Ramos (cell line): ENCODE data around the gene CADPS2.
"Not testable (repeated sequence)": the region's sequence is repeated elsewhere in the genome, so short reads cannot be mapped to it uniquely, and the experiment has no call there.

Experiments used
- in situ Hi-C: fragments of 300-500 bp; cut with MboI; formaldehyde crosslinking; loops from one replicate; pipeline ENCODE4 v1.14.3; 2022; ENCODE audit warnings: low sequenced_read_pairs; ENCODE audit not compliant: unreplicated experiment

Gene CADPS2

GRCh38 chr7:122858320-122858719 lies 27.9 kb downstream of the CADPS2 start:
- in situ Hi-C loops, result no loop called here

GRCh38 chr7:122850528-122850927 lies 35.7 kb downstream of the CADPS2 start:
- in situ Hi-C loops, result no loop called here

- in situ Hi-C loops, result no loop called here
Observed at GRCh38 chr7:122849957-122850328, 36.3 kb downstream of the CADPS2 start.

GRCh38 chr7:122849322-122849956 lies 36.8 kb downstream of the CADPS2 start:
- in situ Hi-C loops, result no loop called here

GRCh38 chr7:122847871-122848473 lies 38.3 kb downstream of the CADPS2 start:
- in situ Hi-C loops, result no loop called here

GRCh38 chr7:122846591-122846990 lies 39.7 kb downstream of the CADPS2 start:
- in situ Hi-C loops, result no loop called here

GRCh38 chr7:122845286-122845685 lies 41.0 kb downstream of the CADPS2 start:
- in situ Hi-C loops, result no loop called here

- in situ Hi-C loops, result no loop called here
Observed at GRCh38 chr7:122844191-122844988, 41.9 kb downstream of the CADPS2 start.

GRCh38 chr7:122842971-122843370 lies 43.3 kb downstream of the CADPS2 start:
- in situ Hi-C loops, result no loop called here

GRCh38 chr7:122836286-122836685 lies 50.0 kb downstream of the CADPS2 start:
- in situ Hi-C loops, result not testable (repeated sequence)

- in situ Hi-C loops, result not testable (repeated sequence)
Observed at GRCh38 chr7:122834571-122834942, 51.7 kb downstream of the CADPS2 start.

GRCh38 chr7:122833888-122834570 lies 52.2 kb downstream of the CADPS2 start:
- in situ Hi-C loops, result no loop called here

GRCh38 chr7:122831436-122831835 lies 54.8 kb downstream of the CADPS2 start:
- in situ Hi-C loops, result no loop called here

- in situ Hi-C loops, result no loop called here
Observed at GRCh38 chr7:122829962-122830361, 56.3 kb downstream of the CADPS2 start.

GRCh38 chr7:122827763-122828162 lies 58.5 kb downstream of the CADPS2 start:
- in situ Hi-C loops, result no loop called here

- in situ Hi-C loops, result no loop called here
Observed at GRCh38 chr7:122813845-122814244, 72.4 kb downstream of the CADPS2 start.

- in situ Hi-C loops, result no loop called here
Observed at GRCh38 chr7:122803851-122804250, 82.4 kb downstream of the CADPS2 start.

- in situ Hi-C loops, result no loop called here
Observed at GRCh38 chr7:122803323-122803722, 82.9 kb downstream of the CADPS2 start.

- in situ Hi-C loops, result no loop called here
Observed at GRCh38 chr7:122802301-122802751, 83.9 kb downstream of the CADPS2 start.

GRCh38 chr7:122791959-122792545 lies 94.2 kb downstream of the CADPS2 start:
- in situ Hi-C loops, result no loop called here
